ENCODE results near the gene VASH2. TPM values are rescaled to one million over a fixed set of nuclear protein-coding genes. Genes with fewer than 3 reads are reported as not detected.

Gene VASH2
- total and polyA plus RNA-seq, 2 donors (not counting 1 experiment from before 2014, with no cell fraction given): 0.06 TPM; not detected in 1

GRCh38 chr1:212971312-212971711 is 21.0 kb downstream of the VASH2 start:
- Mint-ChIP-seq H3K4me1 (no peaks in the 10 kb centered on the region), H3K27ac (no peak overlapping the region), H3K4me3 (no peak overlapping the region), H3K9me3 (ENCODE audit: insufficient read depth) (no peaks in the 10 kb centered on the region), H3K27me3 (peaks cover 3% of the 10 kb centered on the region)
- POLR2A ChIA-PET: no interaction called here
- Histone ChIP-seq H2AFZ (ENCODE audit: insufficient read depth, low read depth, low read length, poor library complexity, severe bottlenecking) (no peak overlapping the region), H3K4me1 (ENCODE audit: control insufficient read depth in 2 of 2, insufficient read depth in 2 of 2, low read length in 2 of 2) (no peaks in the 10 kb centered on the region), H3K9me3 (ENCODE audit: control extremely low read depth in 1 of 3, control insufficient read depth in 2 of 3, insufficient read depth in 1 of 3, low read length in 2 of 3) (no peaks in the 10 kb centered on the region), H3K4me3 (ENCODE audit: control extremely low read depth in 1 of 5, extremely low read depth in 1 of 5, insufficient read depth in 1 of 5, low read depth in 2 of 5, low read length in 4 of 5) (no peak overlapping the region), H3K27me3 (replicated peaks in 1 of 4; ENCODE audit: control extremely low read depth in 1 of 4, control insufficient read depth in 3 of 4, insufficient read depth in 4 of 4, low read length in 3 of 4) (no peaks in the 10 kb centered on the region), H3K27ac (ENCODE audit: low read length in 2 of 2) (no peak overlapping the region), H4K20me1 (ENCODE audit: control insufficient read depth, insufficient read depth, low read length, poor library complexity, severe bottlenecking) (no peaks in the 10 kb centered on the region), H3K4me2 (replicated peaks; ENCODE audit: low read depth, low read length, poor library complexity, severe bottlenecking) (no peak overlapping the region), H3K36me3 (replicated peaks in 1 of 2; ENCODE audit: control extremely low read depth in 1 of 2, control insufficient read depth in 1 of 2, extremely low read depth in 1 of 2, insufficient read depth in 2 of 2, low read length in 1 of 2) (no peaks in the 10 kb centered on the region), H3K9ac (ENCODE audit: low read length) (no peak overlapping the region), H3K79me2 (ENCODE audit: control insufficient read depth, insufficient read depth, low read length) (no peaks in the 10 kb centered on the region)
- CTCF ChIA-PET: no interaction called here
- intact Hi-C loops (cut with micrococcal nuclease): no loop called here
- no peak for DNase-seq
- no peak for ATAC-seq (ENCODE audit: low read depth)
- TF ChIP-seq EZH2 (IDR thresholded peaks at IDR 0.05; ENCODE audit: borderline replicate concordance, insufficient read depth, low read depth, low read length, poor library complexity, severe bottlenecking) (no peak), CTCF (IDR thresholded peaks at IDR 0.05) (no peak)
- WGBS (ENCODE audit: insufficient coverage): 100% methylated on average over 3 of the region's 5 CpGs

GRCh38 chr1:212973426-212973825 is 23.1 kb downstream of the VASH2 start:
- H3K9me3 Mint-ChIP-seq (ENCODE audit: insufficient read depth): no peaks in the 10 kb centered on the region
- H3K27ac Mint-ChIP-seq: no peak overlapping the region
- Histone ChIP-seq H4K20me1 (ENCODE audit: control insufficient read depth, insufficient read depth, low read length, poor library complexity, severe bottlenecking) (no peaks in the 10 kb centered on the region), H3K9ac (ENCODE audit: low read length) (no peak overlapping the region), H3K4me2 (replicated peaks; ENCODE audit: low read depth, low read length, poor library complexity, severe bottlenecking) (no peak overlapping the region), H3K9me3 (ENCODE audit: control extremely low read depth in 1 of 3, control insufficient read depth in 2 of 3, insufficient read depth in 1 of 3, low read length in 2 of 3) (no peaks in the 10 kb centered on the region), H3K4me3 (ENCODE audit: control extremely low read depth in 1 of 5, extremely low read depth in 1 of 5, insufficient read depth in 1 of 5, low read depth in 2 of 5, low read length in 4 of 5) (no peak overlapping the region), H3K36me3 (replicated peaks in 1 of 2; ENCODE audit: control extremely low read depth in 1 of 2, control insufficient read depth in 1 of 2, extremely low read depth in 1 of 2, insufficient read depth in 2 of 2, low read length in 1 of 2) (no peaks in the 10 kb centered on the region), H3K27me3 (replicated peaks in 1 of 4; ENCODE audit: control extremely low read depth in 1 of 4, control insufficient read depth in 3 of 4, insufficient read depth in 4 of 4, low read length in 3 of 4) (no peaks in the 10 kb centered on the region), H3K79me2 (ENCODE audit: control insufficient read depth, insufficient read depth, low read length) (no peaks in the 10 kb centered on the region), H3K27ac (ENCODE audit: low read length in 2 of 2) (no peak overlapping the region), H3K4me1 (ENCODE audit: control insufficient read depth in 2 of 2, insufficient read depth in 2 of 2, low read length in 2 of 2) (no peaks in the 10 kb centered on the region), H2AFZ (ENCODE audit: insufficient read depth, low read depth, low read length, poor library complexity, severe bottlenecking) (no peak overlapping the region)
- no peaks in the 10 kb centered on the region for H3K4me1 Mint-ChIP-seq
- H3K27me3 Mint-ChIP-seq: no peaks in the 10 kb centered on the region
- no peak overlapping the region for H3K4me3 Mint-ChIP-seq
- no peak for ATAC-seq (ENCODE audit: low read depth)
- TF ChIP-seq EZH2 (IDR thresholded peaks at IDR 0.05; ENCODE audit: borderline replicate concordance, insufficient read depth, low read depth, low read length, poor library complexity, severe bottlenecking) (no peak), CTCF (IDR thresholded peaks at IDR 0.05) (no peak)
- intact Hi-C loops (cut with micrococcal nuclease): no loop called here
- ChIA-PET POLR2A (no interaction called here), CTCF (no interaction called here)
- WGBS (ENCODE audit: insufficient coverage): 92% methylated on average over 2 of the region's 4 CpGs
- no peak for DNase-seq

Measured in B cell (primary cell).